HCT116 (cell line): ENCODE results near the gene LKAAEAR1.

ENCODE experiments used
- ATF3 ChIP-seq: IDR thresholded peaks from 2 replicates; pipeline ENCODE4 v1.6.1; 2012
- ELF1 ChIP-seq: IDR thresholded peaks from 2 replicates; pipeline ENCODE4 v1.6.1; 2012; ENCODE audit warnings: low read depth, borderline replicate concordance
- EZH2 ChIP-seq: fragments of 200-600 bp; sonication (generic); IDR thresholded peaks from 2 replicates; pipeline ENCODE4 v1.6.1; 2017; ENCODE audit warnings: antibody characterized with exemption, mixed run types
- FOSL1 ChIP-seq: IDR thresholded peaks from 2 replicates; pipeline ENCODE4 v1.6.1; 2012; ENCODE audit warnings: low read depth
- POLR2A ChIP-seq: IDR thresholded peaks from 2 replicates; pipeline ENCODE4 v1.7.0; 2011; ENCODE audit warnings: borderline replicate concordance; ENCODE audit not compliant: insufficient read depth, insufficient read length; ENCODE audit errors: extremely low read depth
- POLR2AphosphoS5 ChIP-seq: IDR thresholded peaks from 2 replicates; pipeline ENCODE4 v1.6.1; 2011; ENCODE audit warnings: mild to moderate bottlenecking, low read depth, low read length, moderate library complexity
- SP1 ChIP-seq: IDR thresholded peaks from 2 replicates; pipeline ENCODE4 v1.6.1; 2012; ENCODE audit warnings: low read depth
- SRF ChIP-seq: IDR thresholded peaks from 2 replicates; pipeline ENCODE4 v1.6.1; 2012; ENCODE audit warnings: low read depth
- TCF7L2 ChIP-seq: IDR thresholded peaks from 2 replicates; pipeline ENCODE4 v1.7.0; 2011; ENCODE audit warnings: borderline replicate concordance, inconsistent platforms; ENCODE audit not compliant: insufficient read depth, insufficient read length; ENCODE audit errors: extremely low read depth
- TF ChIP-seq, protein P1 (sequence below), 3 experiments: fragments of 200-600 bp in 1 of 3; sonication (generic) in 1 of 3; IDR thresholded peaks in 2 of 3; conservative IDR thresholded peaks in 1 of 3; 2 replicates each; pipeline ENCODE4 v1.5.1; 2012 to 2017; ENCODE audit warnings: low read depth in 2 of 3, low read length in 2 of 3, antibody characterized with exemption in 1 of 3, borderline replicate concordance in 1 of 3, control low read depth in 1 of 3, mild to moderate bottlenecking in 1 of 3, mixed read lengths in 1 of 3, mixed run types in 1 of 3, moderate library complexity in 1 of 3; ENCODE audit not compliant: insufficient read depth in 1 of 3
- TF ChIP-seq, protein P2 (sequence below): IDR thresholded peaks from 2 replicates; pipeline ENCODE4 v1.6.1; 2011; ENCODE audit warnings: mild to moderate bottlenecking, low read length, moderate library complexity; ENCODE audit not compliant: insufficient replicate concordance; ENCODE audit errors: extremely low read depth

DNA sequence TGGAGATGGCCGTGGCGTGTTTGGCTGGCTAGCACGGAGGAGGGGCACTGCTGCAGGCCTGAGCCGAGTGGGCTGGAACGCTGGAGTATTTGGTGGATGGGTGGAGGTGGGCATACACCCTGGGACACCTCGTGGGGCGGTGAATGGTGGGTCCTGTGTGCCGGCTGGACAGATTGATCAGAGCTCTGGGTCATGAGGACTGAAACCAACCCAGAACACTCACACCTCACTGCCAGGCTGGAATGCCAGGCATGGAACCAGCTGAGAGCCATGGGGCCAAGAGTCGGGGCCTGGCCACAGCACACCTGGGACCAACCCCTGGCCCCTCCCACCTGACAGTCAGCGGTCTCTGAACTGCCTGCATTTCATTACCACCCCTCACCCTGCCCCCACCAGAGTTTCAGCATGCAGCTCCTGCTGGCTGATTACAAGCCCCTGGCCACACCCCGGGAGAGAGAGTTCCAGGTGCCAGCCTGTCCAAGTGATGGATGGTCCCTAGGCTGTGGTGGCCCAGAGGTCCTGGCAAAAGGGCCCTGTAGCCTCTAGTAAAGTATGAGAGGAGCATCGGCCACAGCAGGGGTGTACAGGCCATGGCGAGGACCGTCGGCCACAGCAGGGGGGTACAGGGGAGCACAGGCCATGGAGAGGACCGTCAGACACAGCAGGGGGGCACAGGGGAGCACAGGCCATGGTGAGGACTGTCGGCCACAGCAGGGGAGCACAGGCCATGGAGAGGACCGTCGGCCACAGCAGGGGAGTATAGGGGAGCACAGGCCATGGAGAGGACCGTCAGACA is 19.9 kb upstream of the LKAAEAR1 start:
- TF ChIP-seq POLR2A: no peak
- no peak for TF ChIP-seq ELF1
- TF ChIP-seq, protein P1, sequence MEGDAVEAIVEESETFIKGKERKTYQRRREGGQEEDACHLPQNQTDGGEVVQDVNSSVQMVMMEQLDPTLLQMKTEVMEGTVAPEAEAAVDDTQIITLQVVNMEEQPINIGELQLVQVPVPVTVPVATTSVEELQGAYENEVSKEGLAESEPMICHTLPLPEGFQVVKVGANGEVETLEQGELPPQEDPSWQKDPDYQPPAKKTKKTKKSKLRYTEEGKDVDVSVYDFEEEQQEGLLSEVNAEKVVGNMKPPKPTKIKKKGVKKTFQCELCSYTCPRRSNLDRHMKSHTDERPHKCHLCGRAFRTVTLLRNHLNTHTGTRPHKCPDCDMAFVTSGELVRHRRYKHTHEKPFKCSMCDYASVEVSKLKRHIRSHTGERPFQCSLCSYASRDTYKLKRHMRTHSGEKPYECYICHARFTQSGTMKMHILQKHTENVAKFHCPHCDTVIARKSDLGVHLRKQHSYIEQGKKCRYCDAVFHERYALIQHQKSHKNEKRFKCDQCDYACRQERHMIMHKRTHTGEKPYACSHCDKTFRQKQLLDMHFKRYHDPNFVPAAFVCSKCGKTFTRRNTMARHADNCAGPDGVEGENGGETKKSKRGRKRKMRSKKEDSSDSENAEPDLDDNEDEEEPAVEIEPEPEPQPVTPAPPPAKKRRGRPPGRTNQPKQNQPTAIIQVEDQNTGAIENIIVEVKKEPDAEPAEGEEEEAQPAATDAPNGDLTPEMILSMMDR (IDR thresholded peaks at IDR 0.05 in 2 of 3, conservative IDR thresholded peaks at IDR 0.05 in 1 of 3; ENCODE audit: borderline replicate concordance in 1 of 3, insufficient read depth in 1 of 3, low read depth in 2 of 3, low read length in 2 of 3): no peak
- no peak for TF ChIP-seq SRF
- TF ChIP-seq, protein P2, sequence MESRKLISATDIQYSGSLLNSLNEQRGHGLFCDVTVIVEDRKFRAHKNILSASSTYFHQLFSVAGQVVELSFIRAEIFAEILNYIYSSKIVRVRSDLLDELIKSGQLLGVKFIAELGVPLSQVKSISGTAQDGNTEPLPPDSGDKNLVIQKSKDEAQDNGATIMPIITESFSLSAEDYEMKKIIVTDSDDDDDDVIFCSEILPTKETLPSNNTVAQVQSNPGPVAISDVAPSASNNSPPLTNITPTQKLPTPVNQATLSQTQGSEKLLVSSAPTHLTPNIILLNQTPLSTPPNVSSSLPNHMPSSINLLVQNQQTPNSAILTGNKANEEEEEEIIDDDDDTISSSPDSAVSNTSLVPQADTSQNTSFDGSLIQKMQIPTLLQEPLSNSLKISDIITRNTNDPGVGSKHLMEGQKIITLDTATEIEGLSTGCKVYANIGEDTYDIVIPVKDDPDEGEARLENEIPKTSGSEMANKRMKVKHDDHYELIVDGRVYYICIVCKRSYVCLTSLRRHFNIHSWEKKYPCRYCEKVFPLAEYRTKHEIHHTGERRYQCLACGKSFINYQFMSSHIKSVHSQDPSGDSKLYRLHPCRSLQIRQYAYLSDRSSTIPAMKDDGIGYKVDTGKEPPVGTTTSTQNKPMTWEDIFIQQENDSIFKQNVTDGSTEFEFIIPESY: no peak
- no peak for TF ChIP-seq FOSL1
- no peak for TF ChIP-seq SP1
- no peak for TF ChIP-seq TCF7L2
- TF ChIP-seq ATF3: no peak
- no peak for TF ChIP-seq POLR2AphosphoS5
- TF ChIP-seq EZH2: no peak
